K562 (cell line): ENCODE data around the gene FHIT. TPM values are rescaled to one million over a fixed set of nuclear protein-coding genes. Genes with fewer than 3 reads are reported as not detected.

Experiments used
- ATAC-seq: fragments of 200-7000 bp; cut with Tn5 transposase; 3 replicates; pipeline ENCODE4 v1.9.1; 2020; ENCODE audit warnings: moderate library complexity
- BruUV-seq: library from RNA; stranded (reverse); fragments of 400-500 nt; replicated peaks from 2 replicates; lab custom pipeline; 2021; lab: Mats Ljungman, UMichigan
- CTCF ChIA-PET: fragments of 300-600 bp; formaldehyde crosslinking; extraction: SDS; loops from one replicate; lab custom pipeline; 2021; ENCODE audit warnings: low intra/inter-chr PET ratio; lab: Yijun Ruan, JAX
- POLR2A ChIA-PET: fragments of 300-600, 350-650 bp; sonication (Branson Sonifier 250); formaldehyde crosslinking; extraction: SDS; loops from one replicate; lab custom pipeline; 2021; ENCODE audit warnings: antibody characterized with exemption, inconsistent platforms; lab: Yijun Ruan, JAX
- DNase-seq, 4 experiments: peaks; one replicate each; pipeline versions ENCODE4 v3.0.0 to v3.0.0-alpha.2; 2011 to 2018; ENCODE audit warnings: low spot score in 3 of 4, mixed read lengths in 3 of 4; ENCODE audit errors: extremely low read depth in 1 of 4
- FAIRE-seq: peaks from 2 replicates; lab custom pipeline; 2011; peaks lifted over from hg19 to GRCh38; lab: Jason Lieb, UNC
- H2AFZ ChIP-seq: 2 replicates; pipeline ENCODE4 v1.6.0; 2011; ENCODE audit warnings: low read depth, low read length, control low read depth, inconsistent platforms
- H3K27ac ChIP-seq: fragments of 200-600 bp; 3 replicates; pipeline ENCODE4 v1.8.0; 2011; ENCODE audit warnings: low read depth, mild to moderate bottlenecking, control low read depth, inconsistent platforms, low read length, moderate library complexity, mixed read lengths; ENCODE audit errors: extremely low read depth
- H3K27me3 ChIP-seq, 2 experiments: fragments of 300-600 bp in 1 of 2; 2 replicates in 1 of 2; 3 replicates in 1 of 2; pipeline versions ENCODE4 v1.6.0 to v1.8.0; 2011; ENCODE audit warnings: inconsistent platforms in 2 of 2, low read length in 2 of 2, mild to moderate bottlenecking in 1 of 2, mixed read lengths in 1 of 2, moderate library complexity in 1 of 2; ENCODE audit not compliant: control insufficient read depth in 2 of 2, insufficient read depth in 2 of 2
- H3K36me3 ChIP-seq: fragments of 300-600 bp; 3 replicates; pipeline ENCODE4 v1.8.0; 2011; ENCODE audit warnings: mild to moderate bottlenecking, low read length, inconsistent platforms; ENCODE audit not compliant: control insufficient read depth, insufficient read depth
- H3K4me1 ChIP-seq, 2 experiments: fragments of 200-600 bp in 1 of 2; replicated peaks in 1 of 2; 2 replicates in 1 of 2; 3 replicates in 1 of 2; pipeline versions ENCODE4 v1.5.1 to v1.8.0; 2011; ENCODE audit warnings: inconsistent platforms in 2 of 2, low read length in 2 of 2, mild to moderate bottlenecking in 1 of 2, mixed read lengths in 1 of 2, moderate library complexity in 1 of 2; ENCODE audit not compliant: control insufficient read depth in 2 of 2, insufficient read depth in 2 of 2
- H3K4me2 ChIP-seq: 2 replicates; pipeline ENCODE4 v1.6.1; 2011; ENCODE audit warnings: low read length, control low read depth, inconsistent platforms, mixed read lengths; ENCODE audit not compliant: insufficient read depth
- H3K4me3 ChIP-seq: fragments of 200-600 bp; sonication (generic), shearing (Covaris generic); 2 replicates; pipeline ENCODE4 v1.5.1; 2016; ENCODE audit warnings: control low read depth, inconsistent platforms
- H3K79me2 ChIP-seq: fragments of 200-600 bp; 3 replicates; pipeline ENCODE4 v1.8.0; 2011; ENCODE audit warnings: low read length, inconsistent platforms; ENCODE audit not compliant: control insufficient read depth, insufficient read depth
- H3K9ac ChIP-seq, 2 experiments: 2 replicates each; pipeline versions ENCODE4 v1.6.0 to v1.6.1; 2011; ENCODE audit warnings: low read depth in 2 of 2, low read length in 2 of 2, control low read depth in 1 of 2, inconsistent platforms in 1 of 2, mild to moderate bottlenecking in 1 of 2, mixed read lengths in 1 of 2; ENCODE audit not compliant: insufficient read depth in 1 of 2
- H3K9me1 ChIP-seq: one replicate; pipeline ENCODE4 v1.6.0; 2011; ENCODE audit warnings: inconsistent platforms, mild to moderate bottlenecking, low read length, moderate library complexity; ENCODE audit not compliant: control insufficient read depth, insufficient read depth
- H3K9me3 ChIP-seq: replicated peaks from 2 replicates; pipeline ENCODE4 v1.5.1; 2011; ENCODE audit warnings: low read depth, low read length, inconsistent platforms; ENCODE audit not compliant: control insufficient read depth, insufficient read depth
- H4K20me1 ChIP-seq: replicated peaks from 2 replicates; pipeline ENCODE4 v1.6.1; 2011; ENCODE audit warnings: low read length, inconsistent platforms, mixed read lengths; ENCODE audit not compliant: control insufficient read depth, insufficient read depth
- DIDO1 ChIP-seq: fragments of 450-650 bp; IDR thresholded peaks from 2 replicates; pipeline ENCODE4 v1.6.1; 2016; ENCODE audit warnings: low read depth, missing biosample characterization, missing genetic modification characterization
- FOXK2 ChIP-seq, 2 experiments: fragments of 450-650 bp; IDR thresholded peaks in 1 of 2; conservative IDR thresholded peaks in 1 of 2; 2 replicates each; pipeline ENCODE4 v1.6.1; 2016; ENCODE audit warnings: low read depth in 2 of 2, mild to moderate bottlenecking in 1 of 2
- JUND ChIP-seq, 2 experiments: IDR thresholded peaks; 2 replicates in 1 of 2; 3 replicates in 1 of 2; pipeline ENCODE4 v1.6.1; 2011; ENCODE audit warnings: borderline replicate concordance in 2 of 2, low read depth in 2 of 2, low read length in 2 of 2, improper control_type of control experiment in 1 of 2, missing biosample characterization in 1 of 2, missing genetic modification characterization in 1 of 2, missing genetic modification reagents in 1 of 2
- RAD51 ChIP-seq: fragments of 450-650 bp; IDR thresholded peaks from 2 replicates; pipeline ENCODE4 v1.7.1; 2016; ENCODE audit warnings: low read depth, mild to moderate bottlenecking, borderline replicate concordance
- THAP12 ChIP-seq: fragments of 250-450 bp; sonication (Bioruptor Pico); IDR thresholded peaks from 2 replicates; pipeline ENCODE4 v1.9.0; 2021; ENCODE audit warnings: mild to moderate bottlenecking, inconsistent platforms
- ZNF311 ChIP-seq: fragments of 250-450 bp; sonication (Bioruptor Pico); IDR thresholded peaks from 2 replicates; pipeline ENCODE4 v1.4.0; 2020; ENCODE audit warnings: mild to moderate bottlenecking, moderate library complexity
- ZNF41 ChIP-seq: fragments of 250-450 bp; sonication (Bioruptor Pico); conservative IDR thresholded peaks from 2 replicates; pipeline ENCODE4 v1.4.0; 2020; ENCODE audit warnings: mild to moderate bottlenecking
- WGBS: fragments of 100-300 bp; shearing (Covaris generic); methylation state at CpG from one replicate; pipeline ENCODE4 v1.1.6; 2016; ENCODE audit warnings: low coverage, mixed read lengths; ENCODE audit not compliant: insufficient coverage; ENCODE audit errors: missing lambda C conversion rate; 5-methylcytosine and 5-hydroxymethylcytosine counted together
- in situ Hi-C: fragments of 300-500 bp; cut with MboI; formaldehyde crosslinking; loops from 4 replicates; pipeline ENCODE4 v1.15.0; 2018; ENCODE audit warnings: inconsistent platforms, mixed read lengths
- intact Hi-C: fragments of 100-400 bp; cut with micrococcal nuclease; formaldehyde crosslinking; loops from 2 replicates; pipeline ENCODE4 v1.14.2; 2022
- polyA plus RNA-seq, 8 experiments: library from polyadenylated mRNA; depleted of rRNA in 4 of 8; stranded (reverse) in 5 of 8; unstranded in 3 of 8; fragments of >200 nt; fragmentation: Nextera tagmentation in 2 of 8; fragmentation: Illumina TruSeq in 1 of 8; extraction: Ambion mirVana in 2 of 8; extraction: Trizol in 1 of 8; gene quantifications; 2 replicates each; pipeline versions ENCODE4 v1.2.1 to v1.2.3, GENCODE V29; 2011 to 2014; ENCODE audit warnings: inconsistent platforms in 1 of 8, missing spikeins in 1 of 8
- total RNA-seq, 7 experiments: library from RNA; depleted of rRNA in 6 of 7; stranded (reverse); fragments of >200 nt in 6 of 7; fragmentation: Illumina TruSeq in 2 of 7; extraction: Trizol in 2 of 7; gene quantifications; 2 replicates each; pipeline versions ENCODE4 v1.2.1 to v1.2.3, GENCODE V29; 2011 to 2021; ENCODE audit warnings: low replicate concordance in 1 of 7

FHIT gene
- total and polyA plus RNA-seq, 9 of the 15 experiments (the other 6 are each of a cell fraction or from before 2014, with no cell fraction given): 1.7 to 9.1 (median 4.3) TPM

GRCh38 chr3:59774634-59775033 lies 1476.6 kb downstream of the FHIT start:
- intact Hi-C loops: no loop called here
- Histone ChIP-seq H4K20me1 (no peaks in the 10 kb centered on the region), H3K9me1 (no peaks in the 10 kb centered on the region), H3K4me3 (no peak overlapping the region), H2AFZ (no peak overlapping the region), H3K4me2 (no peak overlapping the region), H3K36me3 (no peaks in the 10 kb centered on the region), H3K27ac (no peak overlapping the region), H3K9ac (no peak overlapping the region), H3K79me2 (no peaks in the 10 kb centered on the region), H3K9me3 (no peaks in the 10 kb centered on the region), H3K27me3 (no peaks in the 10 kb centered on the region), H3K4me1 (no peaks in the 10 kb centered on the region)
- no TSS peak for BruUV-seq
- POLR2A ChIA-PET: no interaction called here
- CTCF ChIA-PET: no interaction called here
- in situ Hi-C loops: no loop called here
- DNase-seq: no peak
- no peak for FAIRE-seq
- ATAC-seq: no peak
- 17% methylated on average over 3 of the region's 6 CpGs for WGBS
- TF ChIP-seq RAD51: no peak
- no peak for TF ChIP-seq DIDO1 (tag)
- no peak for TF ChIP-seq ZNF41 (CRISPR knock-in tag)
- TF ChIP-seq ZNF311 (CRISPR knock-in tag): no peak
- no peak for TF ChIP-seq JUND (IDR thresholded peaks at IDR 0.05; ENCODE audit: borderline replicate concordance, low read depth, low read length)
- no peak for TF ChIP-seq JUND (tag; IDR thresholded peaks at IDR 0.05; ENCODE audit: borderline replicate concordance, low read depth, low read length)
- no peak for TF ChIP-seq FOXK2 (conservative IDR thresholded peaks at IDR 0.05 in 1 of 2, IDR thresholded peaks at IDR 0.05 in 1 of 2; ENCODE audit: low read depth in 2 of 2)
- TF ChIP-seq THAP12 (CRISPR knock-in tag): no peak
